Measurements from ENCODE around the gene EEPD1. TPM values are rescaled to one million over a fixed set of nuclear protein-coding genes. Genes with fewer than 3 reads are reported as not detected.

The EEPD1 gene
- total RNA-seq, 1 experiment from 2014 or later = 5.0 TPM

DNA sequence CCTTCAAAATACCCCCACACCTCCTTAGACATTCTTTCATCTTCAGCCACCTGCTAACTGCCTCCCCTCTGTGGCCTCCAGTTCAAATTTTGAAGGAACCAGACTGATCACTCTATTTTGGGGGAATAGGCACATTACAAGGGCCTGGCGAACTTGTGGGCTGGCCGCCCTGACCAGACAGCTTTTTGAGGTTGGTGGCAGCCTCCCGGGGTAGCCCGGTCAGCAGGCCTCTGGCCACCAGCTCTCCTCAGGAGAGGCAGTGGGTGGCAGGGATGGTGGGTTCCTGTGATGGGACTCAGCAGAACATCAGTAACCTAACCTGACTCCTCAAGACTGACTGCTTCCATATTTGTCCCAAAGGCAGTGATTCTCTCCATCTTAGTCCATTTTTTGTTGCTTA is 17.4 kb upstream of the EEPD1 start:
- no peak overlapping the region for H4K8ac ChIP-seq (replicated peaks; ENCODE audit: insufficient read length, low read depth, low read length)
- no peaks in the 10 kb centered on the region for H3K79me1 ChIP-seq (ENCODE audit: insufficient read depth, low read depth, low read length, poor library complexity, severe bottlenecking)
- WGBS (ENCODE audit: extremely low coverage, insufficient read length, low lambda C conversion rate) = no CpG with 5 or more reads among the region's 4 CpGs
- no peak overlapping the region for H2BK15ac ChIP-seq (ENCODE audit: low read depth, low read length)
- H3K4me3 Mint-ChIP-seq = no peak overlapping the region
- no peak overlapping the region for H2BK120ac ChIP-seq (ENCODE audit: low read depth, low read length, poor library complexity, severe bottlenecking)
- no peak overlapping the region for H4K5ac ChIP-seq (ENCODE audit: insufficient read length, low read depth, low read length)
- no peak overlapping the region for H3K4ac ChIP-seq (ENCODE audit: low read depth, low read length)
- H3K23ac ChIP-seq (ENCODE audit: insufficient read length, low read depth, low read length) = no peak overlapping the region
- no peaks in the 10 kb centered on the region for H3K9me3 ChIP-seq (ENCODE audit: control insufficient read depth, low read depth, low read length)
- H2AFZ ChIP-seq (ENCODE audit: low read length) = no peak overlapping the region
- H3K9ac ChIP-seq (ENCODE audit: extremely low read depth, insufficient read length, low read length) = no peak overlapping the region
- H3K27ac ChIP-seq (ENCODE audit: insufficient read length, low read depth, low read length) = no peak overlapping the region
- no peak for DNase-seq
- H3K4me1 Mint-ChIP-seq = no peaks in the 10 kb centered on the region; a peak in 1 of 4 replicates
- H3K27me3 ChIP-seq (ENCODE audit: insufficient read depth, low read length) = no peaks in the 10 kb centered on the region
- no peak overlapping the region for H3K14ac ChIP-seq (ENCODE audit: insufficient read depth, low read length)
- TF ChIP-seq, protein P1, sequence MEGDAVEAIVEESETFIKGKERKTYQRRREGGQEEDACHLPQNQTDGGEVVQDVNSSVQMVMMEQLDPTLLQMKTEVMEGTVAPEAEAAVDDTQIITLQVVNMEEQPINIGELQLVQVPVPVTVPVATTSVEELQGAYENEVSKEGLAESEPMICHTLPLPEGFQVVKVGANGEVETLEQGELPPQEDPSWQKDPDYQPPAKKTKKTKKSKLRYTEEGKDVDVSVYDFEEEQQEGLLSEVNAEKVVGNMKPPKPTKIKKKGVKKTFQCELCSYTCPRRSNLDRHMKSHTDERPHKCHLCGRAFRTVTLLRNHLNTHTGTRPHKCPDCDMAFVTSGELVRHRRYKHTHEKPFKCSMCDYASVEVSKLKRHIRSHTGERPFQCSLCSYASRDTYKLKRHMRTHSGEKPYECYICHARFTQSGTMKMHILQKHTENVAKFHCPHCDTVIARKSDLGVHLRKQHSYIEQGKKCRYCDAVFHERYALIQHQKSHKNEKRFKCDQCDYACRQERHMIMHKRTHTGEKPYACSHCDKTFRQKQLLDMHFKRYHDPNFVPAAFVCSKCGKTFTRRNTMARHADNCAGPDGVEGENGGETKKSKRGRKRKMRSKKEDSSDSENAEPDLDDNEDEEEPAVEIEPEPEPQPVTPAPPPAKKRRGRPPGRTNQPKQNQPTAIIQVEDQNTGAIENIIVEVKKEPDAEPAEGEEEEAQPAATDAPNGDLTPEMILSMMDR (conservative IDR thresholded peaks at IDR 0.05) = no peak
- H3K9me3 Mint-ChIP-seq = no peaks in the 10 kb centered on the region
- H3K4me1 ChIP-seq (ENCODE audit: insufficient read depth, low read length) = no peaks in the 10 kb centered on the region
- H2AK5ac ChIP-seq (ENCODE audit: insufficient read length, low read length) = no peak overlapping the region
- no peak overlapping the region for H3T11ph ChIP-seq (ENCODE audit: low read length)
- H3K36me3 Mint-ChIP-seq (ENCODE audit: insufficient read depth in 1 of 3, low read depth in 3 of 3) = no peaks in the 10 kb centered on the region
- H3K56ac ChIP-seq (ENCODE audit: insufficient read length, low read depth, low read length) = no peak overlapping the region
- H3K23me2 ChIP-seq (ENCODE audit: insufficient read length, low read depth, low read length, poor library complexity, severe bottlenecking) = no peaks in the 10 kb centered on the region
- H2BK12ac ChIP-seq (ENCODE audit: insufficient read length, low read depth, low read length) = no peak overlapping the region
- no peak overlapping the region for H4K91ac ChIP-seq (ENCODE audit: insufficient read length, low read depth, low read length)
- no peak overlapping the region for H3K18ac ChIP-seq (ENCODE audit: insufficient read length, low read depth, low read length)
- no peak overlapping the region for H2BK20ac ChIP-seq (ENCODE audit: low read depth, low read length, poor library complexity, severe bottlenecking)
- no peak overlapping the region for H3K27ac Mint-ChIP-seq
- H4K20me1 ChIP-seq (ENCODE audit: control insufficient read depth, insufficient read depth, insufficient read length) = no peaks in the 10 kb centered on the region
- H3K79me2 ChIP-seq (ENCODE audit: insufficient read depth, low read length) = no peaks in the 10 kb centered on the region
- H3K27me3 Mint-ChIP-seq (ENCODE audit: low read depth) = 0 out of 2 replicates have a peak, but pooled peaks cover 3% of the 10 kb centered on the region
- H3K4me2 ChIP-seq (ENCODE audit: insufficient read depth, insufficient read length, low read length) = no peak overlapping the region
- H2BK5ac ChIP-seq (ENCODE audit: insufficient read length, low read length) = no peak overlapping the region

All from H9 (cell line).